ENCODE measurements around the gene GOLM1. TPM values are rescaled to one million over a fixed set of nuclear protein-coding genes. Genes with fewer than 3 reads are reported as not detected.
"Not testable (repeated sequence)": the region's sequence is repeated elsewhere in the genome, so short reads cannot be mapped to it uniquely, and the experiment has no call there.

GOLM1 gene
- total and polyA plus RNA-seq, 4 donors = 21.7 to 55.2 (median 35.7) TPM

- no peaks in the 10 kb centered on the region for H3K4me1 ChIP-seq (ENCODE audit: control insufficient read depth in 5 of 5, insufficient read depth in 5 of 5, low read length in 5 of 5)
- H3K27me3 ChIP-seq (ENCODE audit: control insufficient read depth in 3 of 3, insufficient read depth in 3 of 3, low read length in 2 of 3) = no peaks in the 10 kb centered on the region
- no peak overlapping the region for H3K4me3 ChIP-seq
- ATAC-seq (ENCODE audit: insufficient read depth, low FRiP score) (no peak), DNase-seq (no peak)
- H3K9me3 ChIP-seq (ENCODE audit: control insufficient read depth in 4 of 4, insufficient read depth in 3 of 4, low read length in 3 of 4) = peaks cover 0 to 2% (median 0%) of the 10 kb centered on the region in 4 donors
- peaks cover 0 to 6% (median 0%) of the 10 kb centered on the region in 4 donors for H3K36me3 ChIP-seq (ENCODE audit: control insufficient read depth in 4 of 4, insufficient read depth in 4 of 4, low read length in 4 of 4)
- H3K9ac ChIP-seq (ENCODE audit: insufficient read depth in 1 of 2, low read length in 2 of 2) = no peak overlapping the region
- TF ChIP-seq CTCF (IDR thresholded peaks at IDR 0.05; ENCODE audit: control extremely low read depth, extremely low read depth) = no peak
- WGBS, 2 donors = 78 to 88% methylated on average over 3 of the region's 3 CpGs
- H3K27ac ChIP-seq (ENCODE audit: low read depth in 1 of 2, low read length in 1 of 2) = no peak overlapping the region
These were observed 44.7 kb downstream of the GOLM1 start for GRCh38 chr9:86054695-86055094.

GRCh38 chr9:86052556-86053468 is 46.5 kb downstream of the GOLM1 start:
- no peaks in the 10 kb centered on the region for H3K4me1 ChIP-seq (ENCODE audit: control insufficient read depth in 5 of 5, insufficient read depth in 5 of 5, low read length in 5 of 5)
- H3K36me3 ChIP-seq (ENCODE audit: control insufficient read depth in 4 of 4, insufficient read depth in 4 of 4, low read length in 4 of 4) = peaks cover 0 to 6% (median 0%) of the 10 kb centered on the region in 4 donors
- WGBS, 2 donors = 90 to 92% methylated on average over 21 of the region's 21 CpGs
- no peak for ATAC-seq (ENCODE audit: insufficient read depth, low FRiP score)
- no peak for DNase-seq
- no peaks in the 10 kb centered on the region for H3K27me3 ChIP-seq (ENCODE audit: control insufficient read depth in 3 of 3, insufficient read depth in 3 of 3, low read length in 2 of 3)
- no peak overlapping the region for H3K9ac ChIP-seq (ENCODE audit: insufficient read depth in 1 of 2, low read length in 2 of 2)
- H3K27ac ChIP-seq (ENCODE audit: low read depth in 1 of 2, low read length in 1 of 2) = no peak overlapping the region
- no peak for TF ChIP-seq CTCF (IDR thresholded peaks at IDR 0.05; ENCODE audit: control extremely low read depth, extremely low read depth)
- H3K4me3 ChIP-seq = no peak overlapping the region
- H3K9me3 ChIP-seq (ENCODE audit: control insufficient read depth in 4 of 4, insufficient read depth in 3 of 4, low read length in 3 of 4) = peaks cover 0 to 2% (median 0%) of the 10 kb centered on the region in 4 donors

- not testable (repeated sequence) for H3K4me1 ChIP-seq (ENCODE audit: control insufficient read depth in 5 of 5, insufficient read depth in 5 of 5, low read length in 5 of 5); H3K36me3 ChIP-seq (ENCODE audit: control insufficient read depth in 4 of 4, insufficient read depth in 4 of 4, low read length in 4 of 4); H3K9ac ChIP-seq (ENCODE audit: insufficient read depth in 1 of 2, low read length in 2 of 2); DNase-seq; H3K27me3 ChIP-seq (ENCODE audit: control insufficient read depth in 3 of 3, insufficient read depth in 3 of 3, low read length in 2 of 3); H3K4me3 ChIP-seq; ATAC-seq (ENCODE audit: insufficient read depth, low FRiP score); H3K9me3 ChIP-seq (ENCODE audit: control insufficient read depth in 4 of 4, insufficient read depth in 3 of 4, low read length in 3 of 4); H3K27ac ChIP-seq (ENCODE audit: low read depth in 1 of 2, low read length in 1 of 2)
- 85 to 91% methylated on average over 6 of the region's 7 CpGs for WGBS, 2 donors
These were observed 51.2 kb downstream of the GOLM1 start for GRCh38 chr9:86048018-86048742.

GRCh38 chr9:86047361-86047760 is 52.0 kb downstream of the GOLM1 start:
- DNase-seq (no peak), ATAC-seq (ENCODE audit: insufficient read depth, low FRiP score) (no peak)
- no peaks in the 10 kb centered on the region for H3K4me1 ChIP-seq (ENCODE audit: control insufficient read depth in 5 of 5, insufficient read depth in 5 of 5, low read length in 5 of 5)
- peaks cover 0 to 6% (median 0%) of the 10 kb centered on the region in 4 donors for H3K36me3 ChIP-seq (ENCODE audit: control insufficient read depth in 4 of 4, insufficient read depth in 4 of 4, low read length in 4 of 4)
- no peak overlapping the region for H3K4me3 ChIP-seq
- no peaks in the 10 kb centered on the region for H3K27me3 ChIP-seq (ENCODE audit: control insufficient read depth in 3 of 3, insufficient read depth in 3 of 3, low read length in 2 of 3)
- WGBS, 2 donors = 94 to 96% methylated on average over 13 of the region's 13 CpGs
- no peak for TF ChIP-seq CTCF (IDR thresholded peaks at IDR 0.05; ENCODE audit: control extremely low read depth, extremely low read depth)
- H3K9me3 ChIP-seq (ENCODE audit: control insufficient read depth in 4 of 4, insufficient read depth in 3 of 4, low read length in 3 of 4) = no peaks in the 10 kb centered on the region
- H3K27ac ChIP-seq (ENCODE audit: low read depth in 1 of 2, low read length in 1 of 2) = no peak overlapping the region
- no peak overlapping the region for H3K9ac ChIP-seq (ENCODE audit: insufficient read depth in 1 of 2, low read length in 2 of 2)
